Measurements from ENCODE around the gene GFY.
"Not testable (repeated sequence)": the region's sequence is repeated elsewhere in the genome, so short reads cannot be mapped to it uniquely, and the experiment has no call there.

Gene GFY

DNA sequence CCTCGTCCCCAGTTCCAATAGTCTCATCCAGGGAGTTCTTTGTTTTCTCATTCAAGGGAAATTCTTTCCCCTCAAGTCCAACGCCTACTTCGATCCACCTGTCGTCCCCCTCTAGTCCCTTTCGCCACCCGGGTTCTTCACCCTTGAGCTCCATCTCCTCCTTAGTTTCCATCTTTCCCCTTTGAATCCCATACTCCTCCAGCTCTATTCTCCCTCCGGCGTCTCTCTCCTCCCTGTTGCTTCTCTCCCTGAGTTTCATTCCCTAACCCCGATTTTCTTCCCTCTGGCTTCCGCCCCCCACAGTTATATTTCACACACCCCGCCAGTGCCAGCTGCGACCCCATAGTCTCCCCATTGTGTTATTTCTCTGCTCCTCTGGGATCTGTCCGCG is 16.8 kb downstream of the GFY start:
- TF ChIP-seq, protein P1, sequence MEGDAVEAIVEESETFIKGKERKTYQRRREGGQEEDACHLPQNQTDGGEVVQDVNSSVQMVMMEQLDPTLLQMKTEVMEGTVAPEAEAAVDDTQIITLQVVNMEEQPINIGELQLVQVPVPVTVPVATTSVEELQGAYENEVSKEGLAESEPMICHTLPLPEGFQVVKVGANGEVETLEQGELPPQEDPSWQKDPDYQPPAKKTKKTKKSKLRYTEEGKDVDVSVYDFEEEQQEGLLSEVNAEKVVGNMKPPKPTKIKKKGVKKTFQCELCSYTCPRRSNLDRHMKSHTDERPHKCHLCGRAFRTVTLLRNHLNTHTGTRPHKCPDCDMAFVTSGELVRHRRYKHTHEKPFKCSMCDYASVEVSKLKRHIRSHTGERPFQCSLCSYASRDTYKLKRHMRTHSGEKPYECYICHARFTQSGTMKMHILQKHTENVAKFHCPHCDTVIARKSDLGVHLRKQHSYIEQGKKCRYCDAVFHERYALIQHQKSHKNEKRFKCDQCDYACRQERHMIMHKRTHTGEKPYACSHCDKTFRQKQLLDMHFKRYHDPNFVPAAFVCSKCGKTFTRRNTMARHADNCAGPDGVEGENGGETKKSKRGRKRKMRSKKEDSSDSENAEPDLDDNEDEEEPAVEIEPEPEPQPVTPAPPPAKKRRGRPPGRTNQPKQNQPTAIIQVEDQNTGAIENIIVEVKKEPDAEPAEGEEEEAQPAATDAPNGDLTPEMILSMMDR (IDR thresholded peaks at IDR 0.05; ENCODE audit: extremely low read depth, missing control alignments) = no peak
- DNase-seq (ENCODE audit: low spot score) = no peak

DNA sequence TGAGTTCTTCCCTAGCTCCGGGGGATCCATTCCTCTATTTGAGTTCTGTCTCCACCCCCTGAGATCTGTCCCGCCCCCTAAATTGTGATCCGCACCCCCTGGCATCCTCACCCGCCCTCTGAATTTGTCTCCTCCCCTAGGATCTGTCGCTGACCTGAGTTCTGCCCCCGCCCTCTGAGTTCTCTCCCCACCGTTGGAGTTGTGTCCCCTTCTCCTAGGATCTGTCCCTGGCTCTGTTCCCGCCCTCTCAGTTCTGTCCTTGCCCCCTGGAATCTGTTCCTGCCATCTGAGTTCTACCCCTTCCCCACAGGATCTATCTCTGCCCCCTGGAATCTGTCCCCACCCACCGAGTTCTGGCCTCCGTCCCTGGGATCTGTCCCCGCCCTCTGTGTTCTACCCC is 17.2 kb downstream of the GFY start:
- DNase-seq (ENCODE audit: low spot score) = no peak
- TF ChIP-seq, protein P1 (IDR thresholded peaks at IDR 0.05; ENCODE audit: extremely low read depth, missing control alignments) = no peak

DNA sequence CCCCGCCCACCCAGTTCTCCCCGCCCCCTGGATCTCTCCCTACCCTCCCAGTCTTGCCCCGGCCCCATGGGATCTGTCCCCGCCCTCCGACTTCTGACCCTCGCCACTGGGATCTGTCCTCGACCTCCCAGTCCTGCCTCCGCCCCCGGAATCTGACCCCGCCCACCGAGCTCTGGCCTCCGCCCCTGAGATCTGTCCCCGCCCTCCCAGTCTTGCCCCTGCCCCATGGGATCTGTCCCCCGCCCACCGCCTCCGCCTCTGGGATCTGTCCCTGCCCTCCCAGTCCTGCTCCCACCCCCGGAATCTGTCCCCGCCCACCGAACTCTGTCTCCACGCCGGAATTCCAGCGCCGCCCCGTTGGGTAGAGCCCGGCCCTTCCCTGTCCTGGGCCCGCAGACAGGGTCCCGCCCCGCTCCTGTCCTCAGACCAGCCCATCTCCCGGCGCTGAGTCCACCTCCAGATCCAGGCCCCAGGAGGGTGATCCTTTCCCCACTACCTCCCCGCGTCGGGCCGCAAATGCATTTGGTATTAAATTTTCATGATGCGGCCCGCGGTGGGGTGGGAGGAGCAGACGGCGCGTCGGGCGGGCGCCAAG is 17.7 kb downstream of the GFY start:
- DNase-seq (ENCODE audit: low spot score) = peak; percentile 88

DNA sequence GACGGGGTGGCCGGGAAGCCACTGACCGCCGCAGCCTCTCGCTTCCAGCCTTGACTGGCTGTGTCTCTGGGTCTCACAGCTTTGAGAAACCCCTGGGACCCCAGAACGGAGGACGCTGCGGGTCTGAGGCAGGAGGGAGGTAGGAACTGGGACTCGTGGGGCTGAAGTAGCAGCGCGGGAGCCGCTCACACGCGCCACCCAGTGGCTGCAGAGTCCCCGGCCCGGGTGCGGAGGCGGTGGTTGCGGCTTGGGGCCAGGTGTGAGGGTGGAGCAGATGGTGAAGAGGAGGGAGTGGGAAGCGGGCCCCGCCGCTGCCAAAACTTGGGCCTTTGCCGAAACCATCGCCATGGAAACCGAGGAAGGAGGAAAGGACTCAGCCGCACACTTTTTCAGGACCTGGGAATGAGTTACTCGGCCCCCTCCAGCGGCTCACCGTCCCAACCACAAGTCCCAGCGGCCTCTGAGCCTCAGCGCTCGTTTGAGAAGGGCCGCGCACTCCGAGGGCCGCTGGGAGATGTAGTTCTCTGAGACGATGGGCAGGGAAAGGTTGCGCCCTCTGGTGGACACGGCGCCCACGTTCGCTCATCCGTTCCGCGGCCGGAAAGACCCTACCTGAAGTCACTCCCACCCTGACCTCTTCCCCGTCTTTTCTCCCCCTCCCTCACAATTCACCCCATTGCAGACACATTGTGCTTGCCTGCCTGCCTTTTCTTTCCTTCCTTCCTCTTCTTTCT is 18.3 kb downstream of the GFY start:
- peak; percentile 95 for DNase-seq (ENCODE audit: low spot score)
- TF ChIP-seq, protein P1 (IDR thresholded peaks at IDR 0.05; ENCODE audit: extremely low read depth, missing control alignments) = peak; percentile 95

More for the DNA sequence above, 17.7 kb downstream of the GFY start:
- TF ChIP-seq, protein P1 (IDR thresholded peaks at IDR 0.05; ENCODE audit: extremely low read depth, missing control alignments) = no peak

DNA sequence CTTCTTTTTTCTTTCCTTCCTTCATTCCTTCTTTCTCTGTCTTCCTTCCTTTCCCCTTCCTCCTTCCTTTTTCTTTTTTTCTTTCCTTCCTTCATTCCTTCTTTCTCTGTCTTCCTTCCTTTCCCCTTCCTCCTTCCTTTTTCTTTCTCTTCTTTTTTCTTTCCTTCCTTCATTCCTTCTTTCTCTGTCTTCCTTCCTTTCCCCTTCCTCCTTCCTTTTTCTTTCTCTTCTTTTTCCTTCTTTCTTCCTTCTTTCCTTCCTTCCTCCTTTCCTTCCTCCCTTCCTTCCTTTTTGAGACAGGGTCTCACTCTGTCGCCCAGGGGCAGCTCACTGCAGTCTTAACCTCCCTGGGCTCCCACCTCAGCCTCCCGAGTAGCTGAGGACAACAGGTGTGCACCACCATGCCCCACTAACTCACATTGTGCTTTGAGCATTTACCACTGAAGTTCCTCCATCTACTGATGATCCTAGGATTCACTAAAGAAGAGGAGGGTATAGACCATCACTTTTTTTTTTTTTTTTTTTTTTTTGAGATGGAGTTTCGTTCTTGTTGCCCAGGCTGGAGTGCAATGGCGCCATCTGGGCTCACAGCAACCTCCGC is 19.0 kb downstream of the GFY start:
- DNase-seq (ENCODE audit: low spot score) = not testable (repeated sequence)

DNA sequence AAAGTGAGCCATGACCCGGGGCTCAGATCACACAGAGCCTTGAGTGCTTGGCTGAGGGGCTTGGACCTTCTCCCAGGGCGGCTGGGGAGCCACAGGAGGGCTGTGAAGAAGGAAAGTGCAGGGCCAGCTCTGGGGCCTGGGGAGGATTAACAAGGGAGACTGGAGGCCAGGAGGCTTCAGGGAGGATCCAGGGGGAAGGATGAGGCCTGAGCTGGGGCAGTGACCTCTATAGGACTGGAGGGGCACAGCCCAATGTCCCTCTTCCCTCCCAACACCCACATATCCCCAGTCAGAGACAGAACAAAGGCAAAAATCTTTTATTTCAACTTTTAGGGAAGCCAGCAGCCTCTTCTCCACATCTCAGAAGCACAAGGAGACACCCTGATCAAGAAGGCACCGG is 20.8 kb downstream of the GFY start:
- TF ChIP-seq, protein P1 (IDR thresholded peaks at IDR 0.05; ENCODE audit: extremely low read depth, missing control alignments) = no peak
- DNase-seq (ENCODE audit: low spot score) = no peak

DNA sequence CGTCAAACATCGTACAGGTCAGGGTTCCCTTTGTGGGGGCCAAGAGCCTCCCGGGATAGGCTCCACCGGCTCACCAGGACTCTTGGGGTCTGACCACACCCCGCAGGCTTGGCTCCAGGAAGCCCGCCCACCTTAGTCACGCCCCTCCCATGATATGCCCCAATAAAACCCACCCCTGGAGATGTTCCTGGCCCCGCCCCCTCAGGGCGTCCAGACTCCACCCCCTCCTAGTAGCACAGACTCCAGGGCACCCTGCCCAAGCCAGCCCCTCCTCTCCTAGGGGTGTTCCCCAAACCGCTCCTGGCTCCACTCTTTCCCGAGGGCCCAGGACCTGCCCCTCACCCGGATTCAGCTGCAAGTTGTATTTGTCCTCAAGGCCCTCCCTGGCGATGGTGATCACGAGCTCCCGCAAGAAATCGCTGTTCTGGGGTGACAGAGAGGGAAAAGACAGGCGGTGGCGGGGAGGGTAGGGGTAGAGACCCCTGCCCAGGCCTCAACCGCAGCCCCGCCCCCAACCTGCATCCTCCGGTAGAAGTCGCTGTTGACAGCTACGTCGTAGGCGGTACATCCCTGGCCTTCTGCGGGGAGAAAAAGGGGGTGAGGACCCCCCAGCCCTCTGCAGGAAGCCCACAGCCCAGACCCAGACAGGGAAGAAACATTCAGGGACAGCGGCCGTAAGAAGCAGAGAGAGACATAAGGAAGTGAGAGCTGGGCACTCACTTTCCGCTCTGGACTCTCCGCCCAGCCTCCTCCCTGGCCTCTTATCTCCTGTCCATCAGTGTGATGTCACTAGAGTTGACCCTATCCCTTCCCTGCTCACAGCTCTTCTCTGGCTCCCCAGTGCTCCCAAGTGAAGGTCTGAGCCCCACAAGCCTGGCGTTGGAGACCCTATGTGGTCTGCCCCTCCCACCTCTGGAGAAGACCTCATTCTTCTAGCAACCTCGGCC is 22.6 kb downstream of the GFY start:
- TF ChIP-seq, protein P1 (IDR thresholded peaks at IDR 0.05; ENCODE audit: extremely low read depth, missing control alignments) = no peak
- DNase-seq (ENCODE audit: low spot score) = no peak
